OCI-LY7 (cell line): ENCODE measurements around the gene RAD51B. TPM values are rescaled to one million over a fixed set of nuclear protein-coding genes. Genes with fewer than 3 reads are reported as not detected.

Source experiments
- BruUV-seq: library from RNA; stranded (reverse); fragments of 400-500 nt; replicated peaks from 2 replicates; lab custom pipeline; 2021; lab: Mats Ljungman, UMichigan
- CTCF ChIA-PET: fragments of 300-600 bp; sonication (Branson Sonifier 250); formaldehyde crosslinking; loops from one replicate; lab custom pipeline; 2022; ENCODE audit warnings: antibody characterized with exemption; ENCODE audit not compliant: unreplicated experiment; lab: Charles Lee
- POLR2A ChIA-PET: fragments of 300-600 bp; sonication (Branson Sonifier 250); formaldehyde crosslinking; loops from one replicate; lab custom pipeline; 2022; ENCODE audit warnings: antibody characterized with exemption; lab: Charles Lee
- DNase-seq: peaks from one replicate; pipeline ENCODE4 v3.0.0-alpha.2; 2015; ENCODE audit warnings: low spot score
- H2AFZ ChIP-seq: fragments of 200-600 bp; sonication (generic), shearing (Covaris generic); 2 replicates; pipeline ENCODE4 v1.6.1; 2014; ENCODE audit warnings: mild to moderate bottlenecking, antibody characterized with exemption, low read length, moderate library complexity
- H3K27ac ChIP-seq: fragments of 200-600 bp; sonication (generic); 2 replicates; pipeline ENCODE4 v1.5.1; 2014; ENCODE audit warnings: mixed run types, low read depth, mild to moderate bottlenecking, moderate library complexity, low read length, inconsistent platforms; ENCODE audit not compliant: poor library complexity, severe bottlenecking
- H3K36me3 ChIP-seq: fragments of 200-600 bp; sonication (generic); 2 replicates; pipeline ENCODE4 v1.6.1; 2014; ENCODE audit warnings: mild to moderate bottlenecking, antibody characterized with exemption, low read length, moderate library complexity, mixed read lengths; ENCODE audit not compliant: insufficient read depth
- H3K4me1 ChIP-seq: fragments of 200-600 bp; sonication (generic); 2 replicates; pipeline ENCODE4 v1.5.1; 2014; ENCODE audit warnings: mild to moderate bottlenecking, low read length; ENCODE audit not compliant: insufficient read depth, poor library complexity, severe bottlenecking
- H3K4me2 ChIP-seq: fragments of 200-600 bp; sonication (generic); 2 replicates; pipeline ENCODE4 v1.6.1; 2014; ENCODE audit warnings: mild to moderate bottlenecking, low read length
- H3K4me3 ChIP-seq: fragments of 200-600 bp; sonication (generic); 2 replicates; pipeline ENCODE4 v1.5.1; 2014; ENCODE audit warnings: mild to moderate bottlenecking, low read depth, low read length; ENCODE audit not compliant: poor library complexity, severe bottlenecking
- H3K79me2 ChIP-seq: fragments of 200-600 bp; sonication (generic); 2 replicates; pipeline ENCODE4 v1.6.1; 2016; ENCODE audit warnings: low read depth, mild to moderate bottlenecking, low read length, moderate library complexity, mixed read lengths; ENCODE audit not compliant: insufficient read depth
- H3K9me2 ChIP-seq: fragments of 200-600 bp; sonication (generic); 2 replicates; pipeline ENCODE4 v1.6.1; 2016; ENCODE audit warnings: mild to moderate bottlenecking, low read length, mixed read lengths; ENCODE audit not compliant: insufficient read depth
- H3K9me3 ChIP-seq: fragments of 200-600 bp; sonication (generic); 2 replicates; pipeline ENCODE4 v1.6.1; 2014; ENCODE audit warnings: mild to moderate bottlenecking, mixed run types, low read length, mixed read lengths
- H4K20me1 ChIP-seq: fragments of 200-600 bp; sonication (generic); 2 replicates; pipeline ENCODE4 v1.6.1; 2014; ENCODE audit warnings: mild to moderate bottlenecking, antibody characterized with exemption, low read length, moderate library complexity, mixed read lengths; ENCODE audit not compliant: insufficient read depth
- EZH2phosphoT487 ChIP-seq: fragments of 200-600 bp; sonication (generic); IDR thresholded peaks from 2 replicates; pipeline ENCODE4 v1.6.1; 2018; ENCODE audit warnings: low read depth, borderline replicate concordance, mild to moderate bottlenecking, mixed run types, antibody characterized with exemption, low read length, moderate library complexity, mixed read lengths
- intact Hi-C: fragments of 100-400 bp; cut with micrococcal nuclease; formaldehyde crosslinking; loops from one replicate; pipeline ENCODE4 v1.10.0; 2022; ENCODE audit not compliant: unreplicated experiment
- total RNA-seq, 2 experiments: library from RNA; depleted of rRNA in 1 of 2; stranded (reverse); fragments of >200 nt in 1 of 2; shearing (Covaris generic) in 1 of 2; gene quantifications; 2 replicates each; pipeline ENCODE4 v1.2.3, GENCODE V29; 2014 to 2022
- TF ChIP-seq, protein P1 (sequence below): fragments of 200-600 bp; sonication (generic); conservative IDR thresholded peaks from 2 replicates; pipeline ENCODE4 v1.5.1; 2014; ENCODE audit warnings: mild to moderate bottlenecking, antibody characterized with exemption, low read length, moderate library complexity, mixed read lengths

The RAD51B gene
- total RNA-seq, 2 experiments from 2014 or later: 41.4 to 89.9 TPM

DNA sequence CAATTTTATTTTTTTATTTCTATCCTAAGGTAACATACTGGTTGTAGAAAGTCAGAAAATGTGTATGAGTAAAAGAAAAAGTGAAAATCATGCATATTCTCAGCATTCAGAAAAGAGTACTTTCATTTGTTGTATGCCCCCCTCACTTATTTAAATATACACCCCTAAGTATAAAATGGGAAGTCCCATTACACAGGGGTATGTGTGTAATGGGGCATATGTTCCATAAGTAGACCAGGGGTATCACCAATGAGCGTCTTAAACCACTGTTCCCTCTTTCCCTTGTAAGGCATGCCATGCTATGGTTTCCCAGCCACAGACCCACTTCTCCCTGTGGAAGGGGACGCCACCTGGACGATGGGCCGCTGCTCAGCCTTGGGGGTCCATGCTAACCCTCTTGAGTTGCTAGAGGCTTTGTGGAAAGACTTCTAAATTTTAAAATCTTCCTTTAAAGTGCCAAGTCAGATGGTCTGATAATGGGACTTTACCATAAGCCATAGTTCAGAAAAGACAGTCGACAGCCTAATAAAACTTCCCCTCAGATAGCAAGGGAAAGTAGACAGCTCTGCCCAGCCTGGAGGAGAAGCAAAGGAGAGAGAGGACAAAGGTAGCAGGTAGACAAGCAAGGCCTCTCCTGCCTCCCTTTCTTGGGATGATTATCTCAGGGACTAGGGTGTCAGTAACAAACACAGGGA is 855.1 kb downstream of the RAD51B start:
- TF ChIP-seq, protein P1, sequence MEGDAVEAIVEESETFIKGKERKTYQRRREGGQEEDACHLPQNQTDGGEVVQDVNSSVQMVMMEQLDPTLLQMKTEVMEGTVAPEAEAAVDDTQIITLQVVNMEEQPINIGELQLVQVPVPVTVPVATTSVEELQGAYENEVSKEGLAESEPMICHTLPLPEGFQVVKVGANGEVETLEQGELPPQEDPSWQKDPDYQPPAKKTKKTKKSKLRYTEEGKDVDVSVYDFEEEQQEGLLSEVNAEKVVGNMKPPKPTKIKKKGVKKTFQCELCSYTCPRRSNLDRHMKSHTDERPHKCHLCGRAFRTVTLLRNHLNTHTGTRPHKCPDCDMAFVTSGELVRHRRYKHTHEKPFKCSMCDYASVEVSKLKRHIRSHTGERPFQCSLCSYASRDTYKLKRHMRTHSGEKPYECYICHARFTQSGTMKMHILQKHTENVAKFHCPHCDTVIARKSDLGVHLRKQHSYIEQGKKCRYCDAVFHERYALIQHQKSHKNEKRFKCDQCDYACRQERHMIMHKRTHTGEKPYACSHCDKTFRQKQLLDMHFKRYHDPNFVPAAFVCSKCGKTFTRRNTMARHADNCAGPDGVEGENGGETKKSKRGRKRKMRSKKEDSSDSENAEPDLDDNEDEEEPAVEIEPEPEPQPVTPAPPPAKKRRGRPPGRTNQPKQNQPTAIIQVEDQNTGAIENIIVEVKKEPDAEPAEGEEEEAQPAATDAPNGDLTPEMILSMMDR: no peak
- no peak for TF ChIP-seq EZH2phosphoT487
- Histone ChIP-seq H4K20me1 (no peaks in the 10 kb centered on the region), H3K79me2 (no peaks in the 10 kb centered on the region), H3K9me3 (no peaks in the 10 kb centered on the region), H3K36me3 (no peaks in the 10 kb centered on the region), H3K4me1 (peaks cover 42% of the 10 kb centered on the region), H2AFZ (no peak overlapping the region), H3K27ac (no peak overlapping the region), H3K4me3 (no peak overlapping the region), H3K9me2 (no peaks in the 10 kb centered on the region), H3K4me2 (no peak overlapping the region)
- ChIA-PET POLR2A (interaction anchor here (0.5 kb wide), 1 partner anchor 398 kb away, joined by 3 read pairs; no protein-coding TSS in a partner anchor), CTCF (no interaction called here)
- BruUV-seq: no TSS peak
- no peak for DNase-seq
- intact Hi-C loops: no loop called here

DNA sequence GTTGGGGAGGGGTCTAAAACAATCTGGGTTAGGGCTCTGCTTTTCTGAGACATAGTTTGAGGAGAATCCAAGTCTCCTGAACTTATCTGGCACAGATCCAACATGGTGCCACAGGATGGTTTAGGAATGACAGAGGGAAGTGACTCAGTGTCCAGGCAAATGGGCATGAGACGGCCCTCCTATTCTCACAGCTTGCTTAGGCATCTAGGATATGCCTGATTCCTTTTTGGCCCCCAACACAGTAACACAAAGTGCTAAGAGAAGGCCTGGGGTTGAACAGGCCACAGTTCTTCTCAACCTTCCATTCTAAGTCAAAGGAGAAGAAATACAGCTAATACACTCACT is 855.6 kb downstream of the RAD51B start:
- intact Hi-C loops: no loop called here
- Histone ChIP-seq H3K9me3 (no peaks in the 10 kb centered on the region), H3K36me3 (no peaks in the 10 kb centered on the region), H4K20me1 (no peaks in the 10 kb centered on the region), H3K79me2 (no peaks in the 10 kb centered on the region), H3K4me2 (no peak overlapping the region), H3K4me3 (no peak overlapping the region), H3K27ac (no peak overlapping the region), H3K4me1 (peaks cover 38% of the 10 kb centered on the region), H3K9me2 (no peaks in the 10 kb centered on the region), H2AFZ (no peak overlapping the region)
- DNase-seq: no peak
- BruUV-seq: no TSS peak
- ChIA-PET CTCF (no interaction called here), POLR2A (interaction anchor here (0.5 kb wide), 1 partner anchor 399 kb away, joined by 3 read pairs; no protein-coding TSS in a partner anchor)
- TF ChIP-seq, protein P1: no peak
- no peak for TF ChIP-seq EZH2phosphoT487

DNA sequence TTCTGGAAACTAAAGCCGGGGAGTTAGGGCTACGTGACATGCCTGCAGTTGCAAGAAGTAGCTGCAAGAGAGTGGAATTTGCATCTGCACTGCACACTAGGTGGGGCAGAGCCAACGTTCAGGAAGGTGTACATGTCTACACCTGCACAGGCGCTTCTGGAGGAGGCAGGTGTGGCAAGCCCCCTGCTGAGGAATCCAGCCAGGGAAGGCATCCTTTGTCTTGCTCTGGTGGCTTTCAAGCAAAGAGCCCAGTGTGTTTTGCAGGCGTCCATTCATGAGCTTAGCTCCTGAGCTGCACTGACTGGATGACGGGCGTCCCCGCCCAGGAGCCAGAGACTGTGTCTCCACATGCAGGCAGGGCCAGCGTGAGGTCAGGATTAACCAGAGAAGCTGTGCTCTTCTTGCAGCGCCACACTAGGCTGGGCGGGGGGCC is 856.9 kb downstream of the RAD51B start:
- Histone ChIP-seq H3K4me1 (peaks cover 49% of the 10 kb centered on the region), H3K4me3 (no peak overlapping the region), H3K27ac (no peak overlapping the region), H3K4me2 (peak overlapping the region; percentile 54), H3K9me2 (no peaks in the 10 kb centered on the region), H4K20me1 (no peaks in the 10 kb centered on the region), H2AFZ (no peak overlapping the region), H3K36me3 (no peaks in the 10 kb centered on the region), H3K79me2 (no peaks in the 10 kb centered on the region), H3K9me3 (no peaks in the 10 kb centered on the region)
- TF ChIP-seq, protein P1: no peak
- TF ChIP-seq EZH2phosphoT487: no peak
- no TSS peak for BruUV-seq
- ChIA-PET CTCF (no interaction called here), POLR2A (interaction anchor here (0.9 to 1.9 kb wide), 2 partner anchors 9 to 11 kb away, joined by 3 to 6 read pairs; no protein-coding TSS in a partner anchor)
- intact Hi-C loops: no loop called here
- DNase-seq: peak; percentile 48
